GM18951 (cell line): ENCODE measurements around the gene SH3BP2.
A peak's percentile ranks its signal among the peaks of the same experiment; 100 is the strongest.

Experiments used
- POLR2A ChIP-seq: IDR thresholded peaks from 4 replicates; pipeline ENCODE4 v1.6.1; 2011; ENCODE audit warnings: mild to moderate bottlenecking; ENCODE audit not compliant: insufficient read length, insufficient read depth; ENCODE audit errors: extremely low read depth
- in situ Hi-C: fragments of 300-500 bp; cut with MboI; formaldehyde crosslinking; loops from one replicate; pipeline ENCODE4 v1.12.0; 2022; ENCODE audit warnings: low sequenced_read_pairs, mixed read lengths, inconsistent platforms; ENCODE audit not compliant: unreplicated experiment

Gene SH3BP2

DNA sequence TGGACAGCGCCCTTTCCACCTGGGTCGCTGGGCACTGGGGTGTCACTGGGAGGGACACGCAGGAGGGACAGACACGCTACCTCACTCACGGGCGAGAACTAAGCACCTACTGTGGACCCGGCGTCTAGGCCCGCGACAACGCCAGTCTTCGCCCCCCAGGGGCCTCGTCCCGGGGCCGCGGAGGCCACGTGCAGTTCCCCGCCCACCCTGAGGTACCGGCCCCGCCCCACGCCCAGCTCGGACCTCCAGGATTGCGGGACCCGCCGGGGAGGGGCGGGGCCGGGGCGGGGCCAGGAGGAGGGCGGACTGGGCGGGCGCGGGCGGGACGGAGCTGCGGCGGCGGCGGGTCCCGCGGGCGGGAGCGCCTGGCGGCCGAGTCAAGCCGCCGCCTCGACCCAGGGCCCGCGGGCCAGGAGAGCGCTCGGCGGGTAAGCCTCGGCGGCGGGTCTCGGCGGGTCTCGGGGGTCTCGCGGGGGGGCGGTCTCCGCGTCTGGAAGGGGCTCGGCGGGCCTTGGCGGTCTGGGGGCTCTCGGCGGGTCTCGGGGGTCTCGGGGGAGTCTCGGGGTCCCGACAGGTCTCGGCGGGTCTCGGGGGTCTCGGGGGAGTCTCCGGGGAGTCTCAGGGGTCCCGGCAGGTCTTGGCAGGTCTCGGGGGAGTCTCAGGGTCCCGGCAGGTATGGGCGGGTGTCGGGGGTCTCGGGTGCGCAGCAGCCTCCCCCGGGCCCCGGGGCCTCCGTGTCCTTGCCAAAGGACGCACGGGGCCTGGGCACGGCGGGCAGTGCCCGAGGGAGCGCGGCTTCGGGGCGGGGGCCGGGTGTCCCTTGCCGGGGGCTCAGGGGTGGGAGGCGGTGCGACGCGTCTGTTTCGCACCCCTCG, at the start of gene SH3BP2:
TSS of gene SH3BP2 (plus strand) at position 375 of the 875 bp plus-strand sequence. CDS start 27,533 bp downstream, outside the sequence.
- TF ChIP-seq POLR2A = peak; percentile 41
- in situ Hi-C loops = no loop called here

DNA sequence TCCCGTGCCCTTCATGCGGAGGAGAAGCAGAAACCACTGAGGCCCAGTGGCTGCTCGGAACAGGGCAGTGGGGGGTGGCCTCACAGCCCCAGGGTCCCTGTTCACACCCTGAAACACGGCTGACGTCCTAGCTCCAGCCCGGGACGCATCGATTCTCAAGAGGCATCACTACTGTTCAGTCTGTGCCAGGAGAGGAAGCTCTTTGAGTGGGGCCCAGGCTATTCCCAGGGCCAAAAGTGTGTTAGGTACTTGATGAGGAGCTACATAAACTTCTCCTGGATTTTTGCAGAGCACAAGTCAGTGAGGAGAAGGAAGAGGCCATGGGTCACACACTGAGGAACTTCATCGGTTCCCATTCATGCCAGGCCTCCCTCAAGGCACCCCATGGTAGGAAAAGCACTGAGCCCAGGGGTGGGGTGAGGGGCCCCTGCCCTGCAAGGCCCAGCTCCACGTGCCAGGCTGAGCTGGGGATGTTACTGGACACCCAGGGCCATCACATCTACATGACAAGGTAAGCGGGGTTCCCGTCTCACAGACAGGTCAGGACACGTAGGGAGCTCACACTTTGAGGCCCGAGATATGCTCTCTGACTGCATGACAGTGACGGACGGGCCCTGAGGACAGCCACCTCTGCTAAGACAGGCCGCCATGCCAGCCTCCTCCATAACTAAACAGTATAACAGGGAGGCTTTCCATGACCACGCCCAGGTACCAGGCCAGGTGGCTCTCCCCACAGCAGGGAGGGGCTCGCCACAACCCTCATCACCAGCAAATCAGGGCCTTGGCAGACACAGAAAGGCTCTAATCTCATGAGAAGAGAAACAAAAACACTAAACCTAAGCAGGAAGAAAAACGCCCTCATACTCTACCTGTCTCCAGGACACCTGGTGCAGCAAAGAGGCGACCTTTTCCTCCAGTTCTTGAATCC, 49.1 kb upstream of the SH3BP2 start:
- no peak for TF ChIP-seq POLR2A
- in situ Hi-C loops = no loop called here

DNA sequence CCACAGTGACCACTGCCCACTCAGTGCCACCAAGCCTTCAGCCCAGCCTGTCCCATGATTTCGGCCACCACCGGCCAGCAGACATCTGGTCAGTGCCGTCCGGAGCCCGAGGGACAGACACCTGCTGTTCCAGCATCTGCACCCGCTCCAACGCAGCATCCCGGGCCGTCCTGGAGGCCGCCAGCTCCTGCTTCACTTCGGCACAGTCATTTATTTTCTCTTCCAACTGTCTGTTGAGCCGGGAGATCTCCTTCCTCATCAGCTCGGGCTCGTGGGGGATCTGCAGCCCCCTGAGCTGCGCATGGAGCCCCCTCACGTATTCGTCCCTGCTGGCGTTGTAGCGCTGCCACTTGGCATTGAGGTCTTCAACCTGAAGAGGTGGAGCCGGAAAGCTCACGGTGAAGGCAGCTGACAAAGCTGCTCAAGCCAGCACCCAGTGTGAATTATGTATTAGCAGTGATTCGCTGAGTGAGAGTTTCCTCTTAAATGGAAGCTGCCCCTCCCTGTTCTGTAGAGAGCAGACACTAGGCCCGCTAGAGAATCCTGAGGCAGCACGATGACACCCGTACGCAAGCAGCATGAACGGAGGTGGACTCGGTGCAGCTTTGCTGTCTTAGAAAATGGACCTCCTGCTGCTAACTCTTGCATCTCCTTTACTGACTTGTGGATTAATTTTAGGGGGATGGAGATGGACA, 48.2 kb upstream of the SH3BP2 start:
- TF ChIP-seq POLR2A = no peak
- in situ Hi-C loops = no loop called here

DNA sequence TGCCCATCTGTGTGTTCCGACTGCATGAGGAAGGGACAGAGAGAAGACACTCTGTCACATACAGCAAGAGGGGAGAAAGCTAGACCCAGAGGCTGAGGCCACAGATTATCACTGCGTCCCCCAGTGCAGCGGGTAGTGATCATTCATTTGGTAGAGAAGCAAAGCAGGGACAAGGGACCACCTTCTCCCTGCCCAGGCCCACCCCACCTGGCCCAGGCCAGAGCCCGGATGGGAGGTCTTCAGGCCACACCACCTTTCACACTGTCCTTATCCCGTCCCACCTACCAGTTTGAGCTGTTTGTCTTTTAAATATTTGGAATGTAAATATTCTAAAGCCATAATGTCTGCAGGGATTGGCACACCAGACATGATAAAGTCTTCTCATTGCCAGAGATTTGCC, 47.4 kb upstream of the SH3BP2 start:
- in situ Hi-C loops = no loop called here
- TF ChIP-seq POLR2A = no peak

DNA sequence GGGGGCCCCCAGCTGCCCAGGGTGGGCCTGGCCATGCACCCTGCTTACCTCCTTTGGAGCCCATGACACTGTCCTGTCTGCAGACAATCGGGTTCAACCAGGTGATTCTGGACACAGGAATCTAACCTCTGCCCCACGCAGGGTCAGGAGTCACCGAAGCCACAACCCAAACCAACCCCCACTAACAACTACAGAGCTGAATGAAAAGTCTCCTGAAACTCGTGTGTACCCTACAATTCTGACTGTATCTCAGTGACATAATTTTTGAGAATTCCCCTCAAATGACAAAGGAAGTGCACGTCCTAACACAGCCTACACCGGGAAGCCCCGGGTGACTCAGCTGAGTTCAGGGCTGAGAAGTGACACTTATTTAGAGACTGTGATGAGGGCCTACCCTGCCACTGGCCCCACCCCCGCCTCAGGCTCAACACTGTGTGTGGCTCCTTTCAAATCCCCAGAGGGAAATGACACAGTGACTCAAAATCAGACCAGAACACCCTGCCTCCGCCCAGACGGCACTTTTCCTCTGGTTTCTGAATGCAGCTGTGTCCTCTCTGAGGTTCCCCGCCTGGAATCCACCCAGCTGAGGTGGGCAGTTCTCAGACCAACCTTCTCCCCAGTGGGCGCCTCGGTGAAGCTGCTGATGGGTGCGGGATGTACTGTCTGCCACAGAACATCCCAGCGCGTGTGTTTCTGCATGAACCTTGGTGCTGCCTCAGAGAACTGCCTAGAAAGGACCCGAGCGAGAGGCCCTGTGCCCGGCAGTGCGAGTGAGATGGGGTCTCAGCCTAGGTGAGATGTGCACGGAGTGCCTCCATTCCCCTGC, 46.7 kb upstream of the SH3BP2 start:
- in situ Hi-C loops = no loop called here
- peak; percentile 41 for TF ChIP-seq POLR2A

DNA sequence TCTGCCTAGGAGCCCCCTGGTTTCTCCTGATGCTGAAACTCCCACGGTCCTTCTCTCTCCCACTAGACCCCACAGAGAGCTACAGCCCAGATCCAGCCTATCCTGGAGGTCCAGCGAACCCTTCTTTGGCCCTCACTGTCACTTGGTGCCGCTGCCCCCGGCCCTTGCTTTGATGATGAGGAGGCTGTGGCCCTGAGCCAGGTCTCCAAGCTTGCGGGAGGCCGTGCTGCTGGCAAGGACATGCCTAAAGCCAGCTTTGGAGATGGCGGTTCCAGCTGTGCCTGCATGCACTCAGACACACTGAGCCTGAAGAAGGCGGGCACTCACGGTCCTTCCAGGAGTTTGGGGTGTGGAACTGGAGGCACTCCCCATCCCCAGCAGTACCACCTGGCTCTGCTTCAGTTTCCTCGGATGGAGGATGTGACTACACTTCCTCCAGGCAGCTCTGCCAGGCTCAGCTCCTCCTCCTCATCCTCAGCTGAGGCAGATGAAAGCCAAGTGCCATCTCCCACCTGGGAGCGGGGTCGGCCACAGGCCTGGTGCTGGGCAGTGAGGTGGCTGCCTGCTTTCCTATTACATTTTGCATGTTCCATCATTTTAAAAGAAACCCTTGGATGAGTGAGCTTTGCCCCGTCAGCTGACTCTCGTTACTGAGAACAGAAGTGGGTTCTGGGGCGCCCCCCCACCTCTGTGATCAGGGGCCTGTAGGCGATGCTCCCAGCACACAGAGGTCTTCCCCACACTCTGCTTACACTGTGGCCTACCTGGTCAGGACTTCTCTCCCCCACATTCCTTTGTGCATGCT, 45.8 kb upstream of the SH3BP2 start:
- no peak for TF ChIP-seq POLR2A
- in situ Hi-C loops = no loop called here

DNA sequence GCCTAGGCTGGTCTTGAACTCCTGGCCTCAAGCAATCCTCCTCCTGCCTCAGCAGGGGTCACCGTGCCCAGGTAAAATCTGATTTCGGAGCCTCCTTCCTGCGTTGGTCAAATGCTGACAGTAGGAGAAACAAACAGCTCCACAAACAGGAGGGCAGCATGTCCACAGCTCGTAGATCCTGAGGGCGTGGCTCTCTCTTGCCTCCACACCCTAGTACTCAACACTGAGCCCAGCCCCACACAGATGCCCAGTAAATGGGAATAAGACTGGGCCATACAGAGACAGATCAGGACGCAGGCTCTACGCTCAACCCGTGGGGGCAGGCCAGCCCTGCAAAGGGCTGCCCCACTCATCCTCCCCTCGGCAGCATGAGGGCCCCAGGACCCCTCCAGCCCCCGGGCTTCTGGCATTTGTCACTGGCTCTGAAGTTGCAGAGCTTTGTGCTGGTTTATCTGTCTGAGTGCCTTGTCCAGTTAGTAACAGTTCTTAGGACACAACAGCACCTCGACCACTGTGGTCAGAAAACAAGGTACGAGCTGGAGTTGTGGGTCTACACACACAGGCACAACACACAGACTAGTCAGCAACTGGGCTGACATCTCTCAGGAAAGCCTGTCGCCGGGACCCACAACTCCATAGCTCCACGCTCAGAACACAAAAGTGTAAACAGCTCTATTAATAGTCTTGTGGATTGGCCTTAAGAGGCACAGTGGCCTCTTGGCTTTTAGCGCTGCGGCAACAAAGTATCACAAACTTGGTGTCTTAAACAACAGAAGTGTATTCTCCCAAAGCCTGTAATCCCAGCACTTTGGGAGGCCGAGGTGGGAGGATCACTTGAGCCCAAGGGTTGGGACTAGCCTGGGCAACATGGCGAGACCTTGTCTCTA, 41.9 kb upstream of the SH3BP2 start:
- no peak for TF ChIP-seq POLR2A
- in situ Hi-C loops = no loop called here

DNA sequence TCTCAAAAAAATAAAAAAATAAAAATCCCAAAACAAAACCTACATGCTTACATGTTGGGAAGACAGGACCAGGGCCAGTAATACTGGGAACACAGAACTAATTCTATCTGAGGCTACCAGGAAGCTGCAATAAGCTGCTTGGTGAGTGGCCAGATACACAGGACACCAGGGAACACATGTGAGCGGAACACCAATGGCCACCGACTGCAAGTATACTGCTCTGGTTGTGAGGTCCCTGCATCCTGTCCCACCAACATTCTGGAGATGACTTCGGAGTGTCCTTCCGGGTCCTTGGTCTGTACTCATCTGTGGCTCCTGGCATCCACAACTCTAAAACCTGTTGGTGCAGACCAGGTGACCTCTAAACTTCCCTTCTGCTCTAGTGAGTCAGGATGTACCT, 39.4 kb upstream of the SH3BP2 start:
- in situ Hi-C loops = no loop called here
- no peak for TF ChIP-seq POLR2A

DNA sequence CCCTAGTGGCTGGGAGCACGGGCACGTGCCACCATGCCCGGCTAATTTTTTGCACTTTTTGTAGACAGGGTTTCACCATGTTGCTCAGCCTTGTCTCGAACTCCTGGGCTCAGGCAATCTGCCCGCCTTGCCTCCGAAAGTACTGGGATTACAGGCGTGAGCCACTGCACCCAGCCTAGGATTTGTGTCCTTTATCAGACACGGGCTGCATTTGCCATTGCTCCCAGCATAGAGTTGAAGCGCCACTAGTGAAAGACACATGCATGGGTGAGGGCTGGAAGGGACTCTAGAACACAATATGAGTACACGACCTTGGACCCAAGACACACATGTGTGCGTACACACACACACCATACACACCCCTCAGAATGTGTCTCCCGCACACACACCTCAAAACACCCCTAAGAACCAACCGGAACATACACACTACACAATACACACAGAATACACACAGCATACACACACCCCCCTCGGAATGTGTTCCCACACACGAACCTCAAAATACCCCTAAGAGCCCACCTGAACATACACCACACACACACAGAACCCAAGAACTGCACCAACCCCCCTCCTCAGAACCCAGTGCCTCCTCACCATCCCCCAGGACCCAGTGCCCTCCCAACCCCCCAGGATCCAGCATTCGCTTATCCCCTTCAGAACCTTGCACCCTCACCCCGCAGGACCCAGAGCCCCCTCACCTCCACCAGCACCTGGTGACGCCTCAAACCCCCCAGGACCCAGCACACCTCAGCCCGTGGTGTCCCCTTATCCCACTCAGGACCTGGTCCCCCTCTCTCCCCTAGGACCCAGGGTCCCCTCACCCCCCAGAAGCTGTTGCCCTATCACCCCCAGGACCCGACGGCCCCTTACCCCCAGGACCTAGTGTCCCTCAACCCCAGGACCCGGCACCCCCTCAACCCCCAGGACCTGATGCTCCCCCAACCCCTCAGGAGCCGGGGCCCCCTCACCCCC, 37.8 kb upstream of the SH3BP2 start:
- in situ Hi-C loops = no loop called here
- TF ChIP-seq POLR2A = no peak
